Skeletal muscle cell (primary cell): Measurements from ENCODE around the gene ZNF474.

ENCODE experiments used
- DNase-seq: peaks from one replicate; pipeline ENCODE4 v3.0.0-alpha.2; 2010; ENCODE audit warnings: low read depth
- H3K4me3 ChIP-seq: 2 replicates; pipeline ENCODE4 v1.5.1; 2011; ENCODE audit warnings: low read depth, mild to moderate bottlenecking, control low read depth, low read length, moderate library complexity

ZNF474 gene

GRCh38 chr5:122149321-122150090 lies 20.2 kb downstream of the ZNF474 start:
- no peak for DNase-seq
- no peak overlapping the region for H3K4me3 ChIP-seq

GRCh38 chr5:122150215-122150614 lies 20.9 kb downstream of the ZNF474 start:
- no peak for DNase-seq
- H3K4me3 ChIP-seq = no peak overlapping the region

- H3K4me3 ChIP-seq = no peak overlapping the region
- peak; percentile 66 for DNase-seq
Observed at GRCh38 chr5:122151640-122152039, 22.3 kb downstream of the ZNF474 start.

- DNase-seq = no peak
- no peak overlapping the region for H3K4me3 ChIP-seq
Observed at GRCh38 chr5:122152266-122152900, 23.0 kb downstream of the ZNF474 start.

GRCh38 chr5:122153230-122153629 lies 23.9 kb downstream of the ZNF474 start:
- no peak for DNase-seq
- no peak overlapping the region for H3K4me3 ChIP-seq

- H3K4me3 ChIP-seq = no peak overlapping the region
- DNase-seq = no peak
Observed at GRCh38 chr5:122153774-122154173, 24.4 kb downstream of the ZNF474 start.

GRCh38 chr5:122154491-122154890 lies 25.1 kb downstream of the ZNF474 start:
- DNase-seq = no peak
- no peak overlapping the region for H3K4me3 ChIP-seq

- H3K4me3 ChIP-seq = no peak overlapping the region
- DNase-seq = peak; percentile 83
Observed at GRCh38 chr5:122154910-122155309, 25.6 kb downstream of the ZNF474 start.

GRCh38 chr5:122155546-122155945 lies 26.2 kb downstream of the ZNF474 start:
- DNase-seq = no peak
- H3K4me3 ChIP-seq = no peak overlapping the region

- no peak for DNase-seq
- H3K4me3 ChIP-seq = no peak overlapping the region
Observed at GRCh38 chr5:122156724-122157325, 27.5 kb downstream of the ZNF474 start.

GRCh38 chr5:122162100-122162638 lies 32.8 kb downstream of the ZNF474 start:
- no peak overlapping the region for H3K4me3 ChIP-seq
- no peak for DNase-seq

GRCh38 chr5:122163121-122164069 lies 34.0 kb downstream of the ZNF474 start:
- DNase-seq = peak; percentile 88
- H3K4me3 ChIP-seq = no peak overlapping the region

GRCh38 chr5:122164070-122164435 lies 34.7 kb downstream of the ZNF474 start:
- no peak for DNase-seq
- no peak overlapping the region for H3K4me3 ChIP-seq

GRCh38 chr5:122164831-122165558 lies 35.6 kb downstream of the ZNF474 start:
- no peak for DNase-seq
- H3K4me3 ChIP-seq = no peak overlapping the region

GRCh38 chr5:122165559-122166078 lies 36.3 kb downstream of the ZNF474 start:
- DNase-seq = peak; percentile 66
- no peak overlapping the region for H3K4me3 ChIP-seq

- DNase-seq = no peak
- H3K4me3 ChIP-seq = no peak overlapping the region
Observed at GRCh38 chr5:122169350-122170103, 40.2 kb downstream of the ZNF474 start.

GRCh38 chr5:122170620-122171019 lies 41.3 kb downstream of the ZNF474 start:
- no peak for DNase-seq
- H3K4me3 ChIP-seq = no peak overlapping the region

GRCh38 chr5:122172207-122172606 lies 42.9 kb downstream of the ZNF474 start:
- DNase-seq = no peak
- no peak overlapping the region for H3K4me3 ChIP-seq
